SHP77 treated with DMSO at 0.1 percent for 48 hours (cell line): ENCODE measurements around the gene TCEANC2.
A peak's percentile ranks its signal among the peaks of the same experiment; 100 is the strongest.
"Not testable (repeated sequence)": the region's sequence is repeated elsewhere in the genome, so short reads cannot be mapped to it uniquely, and the experiment has no call there.

Experiments
- DNase-seq: peaks from one replicate; lab custom pipeline; 2025; lab: John Stamatoyannopoulos, UW

The TCEANC2 gene

GRCh38 chr1:54027848-54028247 is 25.6 kb upstream of the TCEANC2 start:
- DNase-seq, result no peak

- DNase-seq, result no peak
Observed at GRCh38 chr1:54028306-54029251, 24.8 kb upstream of the TCEANC2 start.

- no peak for DNase-seq
Observed at GRCh38 chr1:54037476-54037875, 15.9 kb upstream of the TCEANC2 start.

- no peak for DNase-seq
Observed at GRCh38 chr1:54041806-54042205, 11.6 kb upstream of the TCEANC2 start.

- no peak for DNase-seq
Observed at GRCh38 chr1:54045496-54045895, 7.9 kb upstream of the TCEANC2 start.

- DNase-seq, result no peak
Observed at GRCh38 chr1:54046671-54047383, 6.6 kb upstream of the TCEANC2 start.

- DNase-seq, result no peak
Observed at GRCh38 chr1:54047384-54048305, 5.8 kb upstream of the TCEANC2 start.

GRCh38 chr1:54050435-54050834 is 3.0 kb upstream of the TCEANC2 start:
- DNase-seq, result not testable (repeated sequence)

- DNase-seq, result no peak
Observed at GRCh38 chr1:54051933-54052430, 1.4 kb upstream of the TCEANC2 start.

- DNase-seq, result peak; percentile 25
Observed at GRCh38 chr1:54052431-54052933, 926 bp upstream of the TCEANC2 start.

GRCh38 chr1:54053745-54054437 is 483 bp downstream of the TCEANC2 start:
- no peak for DNase-seq

GRCh38 chr1:54054438-54054749 is 986 bp downstream of the TCEANC2 start:
- no peak for DNase-seq

- DNase-seq, result no peak
Observed at GRCh38 chr1:54064299-54064698, 10.9 kb downstream of the TCEANC2 start.

- DNase-seq, result no peak
Observed at GRCh38 chr1:54069791-54070170, 16.4 kb downstream of the TCEANC2 start.

GRCh38 chr1:54070171-54070837 is 16.9 kb downstream of the TCEANC2 start:
- peak; percentile 24 for DNase-seq

- no peak for DNase-seq
Observed at GRCh38 chr1:54077359-54077758, 24.0 kb downstream of the TCEANC2 start.

GRCh38 chr1:54080598-54081049 is 27.2 kb downstream of the TCEANC2 start:
- no peak for DNase-seq

GRCh38 chr1:54081306-54082270 is 28.2 kb downstream of the TCEANC2 start:
- peak; percentile 25 for DNase-seq

- no peak for DNase-seq
Observed at GRCh38 chr1:54084794-54085193, 31.4 kb downstream of the TCEANC2 start.
